DND-41 (cell line): Measurements from ENCODE around the gene GALNTL6.
A peak's percentile ranks its signal among the peaks of the same experiment; 100 is the strongest.

Experiments
- ATAC-seq: fragments of 200-7000 bp; cut with Tn5 transposase; 3 replicates; pipeline ENCODE4 v1.9.1; 2021; ENCODE audit warnings: low read depth; ENCODE audit not compliant: insufficient read depth
- DNase-seq: peaks from one replicate; pipeline ENCODE4 v3.0.0-alpha.2; 2020
- H2AFZ ChIP-seq: 2 replicates; pipeline ENCODE4 v1.6.0; 2012; ENCODE audit warnings: low read depth, low read length
- H3K27ac ChIP-seq: 2 replicates; pipeline ENCODE4 v1.5.1; 2012; ENCODE audit warnings: low read length, inconsistent platforms
- H3K27me3 ChIP-seq: fragments of 200-600 bp; sonication (generic); 2 replicates; pipeline ENCODE4 v1.6.0; 2012; ENCODE audit warnings: low read length, mild to moderate bottlenecking, inconsistent platforms; ENCODE audit not compliant: insufficient read depth, poor library complexity
- H3K36me3 ChIP-seq: 2 replicates; pipeline ENCODE4 v1.5.1; 2012; ENCODE audit warnings: low read length, inconsistent platforms; ENCODE audit not compliant: insufficient read depth
- H3K4me1 ChIP-seq: 2 replicates; pipeline ENCODE4 v1.5.1; 2012; ENCODE audit warnings: mild to moderate bottlenecking, low read length; ENCODE audit not compliant: insufficient read depth
- H3K4me2 ChIP-seq: 2 replicates; pipeline ENCODE4 v1.6.0; 2012; ENCODE audit warnings: mild to moderate bottlenecking, moderate library complexity, low read length, inconsistent platforms; ENCODE audit not compliant: insufficient read depth
- H3K4me3 ChIP-seq, 2 experiments: fragments of 200-600 bp in 1 of 2; shearing (Covaris generic) in 1 of 2; 2 replicates each; pipeline ENCODE4 v1.5.1; 2012 to 2016; ENCODE audit warnings: inconsistent platforms in 2 of 2, low read length in 2 of 2, mild to moderate bottlenecking in 2 of 2, low read depth in 1 of 2, moderate library complexity in 1 of 2
- H3K79me2 ChIP-seq: 2 replicates; pipeline ENCODE4 v1.6.0; 2012; ENCODE audit warnings: low read length, inconsistent platforms; ENCODE audit not compliant: insufficient read depth
- H3K9ac ChIP-seq: 2 replicates; pipeline ENCODE4 v1.6.0; 2012; ENCODE audit warnings: low read depth, mild to moderate bottlenecking, inconsistent platforms, low read length, moderate library complexity
- H3K9me3 ChIP-seq: 2 replicates; pipeline ENCODE4 v1.5.1; 2012; ENCODE audit warnings: low read length, moderate library complexity, mild to moderate bottlenecking, inconsistent platforms; ENCODE audit not compliant: insufficient read depth, severe bottlenecking
- H4K20me1 ChIP-seq: 2 replicates; pipeline ENCODE4 v1.6.0; 2012; ENCODE audit warnings: low read length; ENCODE audit not compliant: insufficient read depth
- CTCF ChIP-seq: IDR thresholded peaks from 2 replicates; pipeline ENCODE4 v1.5.1; 2012; ENCODE audit warnings: borderline replicate concordance, low read length, moderate library complexity, mild to moderate bottlenecking; ENCODE audit not compliant: poor library complexity, severe bottlenecking; ENCODE audit errors: extremely low read depth
- EZH2 ChIP-seq: IDR thresholded peaks from 3 replicates; pipeline ENCODE4 v1.6.1; 2012; ENCODE audit warnings: borderline replicate concordance, low read depth, mild to moderate bottlenecking, moderate library complexity, low read length, inconsistent platforms; ENCODE audit not compliant: severe bottlenecking

Gene GALNTL6

GRCh38 chr4:172826346-172826745, 1013.1 kb downstream of the GALNTL6 start:
- H3K4me2 ChIP-seq, result no peak overlapping the region
- H3K79me2 ChIP-seq, result no peaks in the 10 kb centered on the region
- H2AFZ ChIP-seq, result no peak overlapping the region
- no peak overlapping the region for H3K27ac ChIP-seq
- ATAC-seq, result no peak
- DNase-seq, result no peak
- H3K36me3 ChIP-seq, result no peaks in the 10 kb centered on the region
- H4K20me1 ChIP-seq, result no peaks in the 10 kb centered on the region
- no peak overlapping the region for H3K9ac ChIP-seq
- no peak for TF ChIP-seq CTCF
- TF ChIP-seq EZH2, result no peak
- no peaks in the 10 kb centered on the region for H3K4me1 ChIP-seq
- H3K27me3 ChIP-seq, result peaks cover 10% of the 10 kb centered on the region
- H3K4me3 ChIP-seq, result no peak overlapping the region
- H3K9me3 ChIP-seq, result no peaks in the 10 kb centered on the region

GRCh38 chr4:172826861-172827260, 1013.7 kb downstream of the GALNTL6 start:
- Histone ChIP-seq H3K4me1 (no peaks in the 10 kb centered on the region), H2AFZ (no peak overlapping the region), H3K9ac (no peak overlapping the region), H3K9me3 (no peaks in the 10 kb centered on the region), H4K20me1 (no peaks in the 10 kb centered on the region), H3K4me2 (no peak overlapping the region), H3K36me3 (no peaks in the 10 kb centered on the region), H3K79me2 (no peaks in the 10 kb centered on the region), H3K27ac (no peak overlapping the region), H3K4me3 (no peak overlapping the region), H3K27me3 (peaks cover 10% of the 10 kb centered on the region)
- ATAC-seq (no peak), DNase-seq (no peak)
- TF ChIP-seq CTCF (no peak), EZH2 (no peak)

- H3K9ac ChIP-seq, result no peak overlapping the region
- no peaks in the 10 kb centered on the region for H3K79me2 ChIP-seq
- ATAC-seq (no peak), DNase-seq (no peak)
- no peaks in the 10 kb centered on the region for H3K4me1 ChIP-seq
- no peak overlapping the region; the same call in 1 of the 2 replicates for H2AFZ ChIP-seq
- TF ChIP-seq EZH2 (no peak), CTCF (peak; percentile 68)
- no peaks in the 10 kb centered on the region for H3K9me3 ChIP-seq
- peaks cover 11% of the 10 kb centered on the region for H3K27me3 ChIP-seq
- no peak overlapping the region for H3K4me2 ChIP-seq
- no peak overlapping the region for H3K4me3 ChIP-seq
- no peaks in the 10 kb centered on the region for H4K20me1 ChIP-seq
- H3K36me3 ChIP-seq, result no peaks in the 10 kb centered on the region
- H3K27ac ChIP-seq, result no peak overlapping the region
Measured at GRCh38 chr4:172830295-172830764, 1017.1 kb downstream of the GALNTL6 start.

GRCh38 chr4:172836661-172837060, 1023.5 kb downstream of the GALNTL6 start:
- no peaks in the 10 kb centered on the region for H3K9me3 ChIP-seq
- H3K4me3 ChIP-seq, result no peak overlapping the region
- DNase-seq (no peak), ATAC-seq (no peak)
- no peaks in the 10 kb centered on the region for H3K36me3 ChIP-seq
- TF ChIP-seq EZH2 (no peak), CTCF (no peak)
- no peak overlapping the region for H2AFZ ChIP-seq
- no peak overlapping the region for H3K4me2 ChIP-seq
- H3K27ac ChIP-seq, result no peak overlapping the region
- H3K9ac ChIP-seq, result no peak overlapping the region
- H3K4me1 ChIP-seq, result no peaks in the 10 kb centered on the region
- no peaks in the 10 kb centered on the region for H4K20me1 ChIP-seq
- H3K79me2 ChIP-seq, result no peaks in the 10 kb centered on the region
- H3K27me3 ChIP-seq, result peaks cover 10% of the 10 kb centered on the region
